H1 (cell line): ENCODE data around the gene CLBA1. TPM values are rescaled to one million over a fixed set of nuclear protein-coding genes. Genes with fewer than 3 reads are reported as not detected.

Experiments used
- CTCF ChIA-PET: fragments of 300-600 bp; sonication (Branson Sonifier 250); formaldehyde crosslinking; loops from one replicate; lab custom pipeline; 2021; ENCODE audit not compliant: partially characterized antibody; lab: Charles Lee
- POLR2A ChIA-PET: fragments of 300-600 bp; sonication (Branson Sonifier 250); formaldehyde crosslinking; loops from one replicate; lab custom pipeline; 2021; ENCODE audit warnings: inconsistent platforms; ENCODE audit not compliant: partially characterized antibody; lab: Charles Lee
- DNase-seq, 2 experiments: peaks; one replicate each; pipeline versions ENCODE4 v3.0.0 to v3.0.0-alpha.2; 2010 to 2022; ENCODE audit warnings: low spot score in 2 of 2, low read depth in 1 of 2, mixed read lengths in 1 of 2
- FAIRE-seq: peaks from 2 replicates; lab custom pipeline; 2011; peaks lifted over from hg19 to GRCh38; lab: Jason Lieb, UNC
- H2AFZ ChIP-seq: 2 replicates; pipeline ENCODE4 v1.8.1; 2012; ENCODE audit warnings: low read length, inconsistent platforms
- H2AK5ac ChIP-seq: 2 replicates; pipeline ENCODE4 v1.6.1; 2013; ENCODE audit warnings: low read depth, low read length
- H2BK120ac ChIP-seq: replicated peaks from 2 replicates; pipeline ENCODE3; 2013; ENCODE audit warnings: low read depth, low read length, inconsistent platforms
- H2BK12ac ChIP-seq: 2 replicates; pipeline ENCODE4 v1.6.1; 2013; ENCODE audit warnings: low read depth, low read length
- H2BK15ac ChIP-seq: 2 replicates; pipeline ENCODE4 v1.6.1; 2013; ENCODE audit warnings: low read length
- H2BK20ac ChIP-seq: 2 replicates; pipeline ENCODE4 v1.6.1; 2013; ENCODE audit warnings: low read length
- H2BK5ac ChIP-seq: 2 replicates; pipeline ENCODE4 v1.6.1; 2013; ENCODE audit warnings: low read depth, low read length
- H3K14ac ChIP-seq: 2 replicates; pipeline ENCODE4 v1.6.1; 2013; ENCODE audit warnings: inconsistent platforms; ENCODE audit not compliant: insufficient read length
- H3K18ac ChIP-seq: 2 replicates; pipeline ENCODE4 v1.6.1; 2013; ENCODE audit warnings: low read length; ENCODE audit errors: extremely low read depth
- H3K23ac ChIP-seq: 2 replicates; pipeline ENCODE4 v1.6.1; 2013; ENCODE audit warnings: inconsistent platforms; ENCODE audit not compliant: insufficient read length
- H3K23me2 ChIP-seq: 2 replicates; pipeline ENCODE4 v1.6.1; 2013; ENCODE audit warnings: low read depth, low read length
- H3K27ac ChIP-seq: 2 replicates; pipeline ENCODE4 v1.6.1; 2011; ENCODE audit warnings: low read depth, low read length, inconsistent platforms
- H3K27me3 ChIP-seq, 4 experiments: replicated peaks in 1 of 4; 1 replicate in 1 of 4; 2 replicates in 3 of 4; pipeline versions ENCODE4 v1.6.1 to v1.8.1; 2011 to 2013; ENCODE audit warnings: low read length in 3 of 4, mild to moderate bottlenecking in 3 of 4, inconsistent platforms in 2 of 4, mixed read lengths in 2 of 4, moderate library complexity in 1 of 4; ENCODE audit not compliant: control insufficient read depth in 3 of 4, insufficient read depth in 3 of 4; ENCODE audit errors: extremely low read depth in 1 of 4
- H3K36me3 ChIP-seq, 4 experiments: 2 replicates each; pipeline versions ENCODE4 v1.6.1 to v1.8.1; 2011 to 2013; ENCODE audit warnings: mild to moderate bottlenecking in 4 of 4, low read length in 3 of 4, moderate library complexity in 2 of 4, control low read depth in 1 of 4, inconsistent platforms in 1 of 4; ENCODE audit not compliant: insufficient read depth in 4 of 4, control insufficient read depth in 2 of 4
- H3K4ac ChIP-seq: replicated peaks from 2 replicates; pipeline ENCODE3; 2013; ENCODE audit warnings: low read length, low read depth, mixed read lengths, inconsistent platforms; ENCODE audit not compliant: insufficient read length
- H3K4me1 ChIP-seq, 4 experiments: replicated peaks in 1 of 4; 1 replicate in 1 of 4; 2 replicates in 3 of 4; pipeline versions ENCODE4 v1.6.1 to v1.8.1; 2011 to 2013; ENCODE audit warnings: low read length in 3 of 4, inconsistent platforms in 2 of 4, mixed read lengths in 1 of 4; ENCODE audit not compliant: insufficient read depth in 4 of 4, control insufficient read depth in 3 of 4
- H3K4me2 ChIP-seq, 2 experiments: 2 replicates each; pipeline versions ENCODE4 v1.6.1 to v1.8.1; 2011 to 2013; ENCODE audit warnings: low read depth in 2 of 2, low read length in 2 of 2, control low read depth in 1 of 2, inconsistent platforms in 1 of 2, mild to moderate bottlenecking in 1 of 2; ENCODE audit not compliant: insufficient read depth in 1 of 2
- H3K4me3 ChIP-seq, 4 experiments: fragments of 200-600, 300-600 bp in 1 of 4; sonication (generic), shearing (Covaris generic), sonication (Bioruptor Twin) in 1 of 4; 2 replicates each; pipeline versions ENCODE4 v1.5.1 to v1.8.1; 2011 to 2016; ENCODE audit warnings: low read length in 4 of 4, low read depth in 3 of 4, control low read depth in 2 of 4, inconsistent platforms in 2 of 4, mild to moderate bottlenecking in 2 of 4, mixed read lengths in 1 of 4, moderate library complexity in 1 of 4; ENCODE audit not compliant: insufficient read depth in 2 of 4; ENCODE audit errors: extremely low read depth in 1 of 4
- H3K56ac ChIP-seq: replicated peaks from 2 replicates; pipeline ENCODE3; 2013; ENCODE audit warnings: low read depth, mild to moderate bottlenecking, mixed read lengths, low read length, inconsistent platforms; ENCODE audit not compliant: insufficient read length
- H3K79me1 ChIP-seq: 2 replicates; pipeline ENCODE4 v1.6.1; 2013; ENCODE audit warnings: low read depth, low read length, control low read depth
- H3K79me2 ChIP-seq, 2 experiments: 2 replicates each; pipeline versions ENCODE4 v1.6.1 to v1.8.1; 2012 to 2013; ENCODE audit warnings: low read length in 2 of 2, mild to moderate bottlenecking in 2 of 2, inconsistent platforms in 1 of 2; ENCODE audit not compliant: insufficient read depth in 2 of 2, control insufficient read depth in 1 of 2
- H3K9ac ChIP-seq, 4 experiments: replicated peaks in 1 of 4; 1 replicate in 1 of 4; 2 replicates in 3 of 4; pipeline versions ENCODE4 v1.6.1 to v1.8.1; 2011 to 2013; ENCODE audit warnings: low read depth in 3 of 4, low read length in 3 of 4, control low read depth in 2 of 4, mild to moderate bottlenecking in 2 of 4, moderate library complexity in 2 of 4, inconsistent platforms in 1 of 4; ENCODE audit errors: extremely low read depth in 1 of 4
- H3K9me3 ChIP-seq, 2 experiments: 2 replicates each; pipeline versions ENCODE4 v1.6.1 to v1.8.1; 2012 to 2013; ENCODE audit warnings: mild to moderate bottlenecking in 2 of 2, moderate library complexity in 2 of 2, control low read depth in 1 of 2, inconsistent platforms in 1 of 2, low read depth in 1 of 2, low read length in 1 of 2, mixed read lengths in 1 of 2; ENCODE audit not compliant: insufficient read depth in 2 of 2
- H4K20me1 ChIP-seq, 2 experiments: replicated peaks in 1 of 2; 2 replicates each; pipeline versions ENCODE3 to v1.8.1; 2011 to 2013; ENCODE audit warnings: inconsistent platforms in 2 of 2, low read length in 2 of 2, mild to moderate bottlenecking in 1 of 2; ENCODE audit not compliant: insufficient read depth in 2 of 2, control insufficient read depth in 1 of 2
- H4K5ac ChIP-seq: 2 replicates; pipeline ENCODE4 v1.6.1; 2013; ENCODE audit warnings: low read length, low read depth, mixed read lengths, inconsistent platforms; ENCODE audit not compliant: insufficient read length
- H4K8ac ChIP-seq: 2 replicates; pipeline ENCODE4 v1.8.0; 2013; ENCODE audit warnings: mild to moderate bottlenecking, moderate library complexity, low read length, inconsistent platforms; ENCODE audit not compliant: insufficient read depth; ENCODE audit errors: extremely low read depth
- H4K91ac ChIP-seq: replicated peaks from 2 replicates; pipeline ENCODE3; 2013; ENCODE audit warnings: low read length, mixed read lengths, inconsistent platforms; ENCODE audit not compliant: insufficient read length
- ASH2L ChIP-seq: fragments of 200-600, 300-600 bp; sonication (generic); IDR thresholded peaks from one replicate; pipeline ENCODE4 v1.7.1; 2017; ENCODE audit warnings: low read length
- CBX5 ChIP-seq: fragments of 300-800, 300-1000 bp; sonication (generic); IDR thresholded peaks from 2 replicates; pipeline ENCODE4 v1.7.1; 2016; ENCODE audit warnings: antibody characterized with exemption, low read length, low read depth
- GABPA ChIP-seq: IDR thresholded peaks from 2 replicates; pipeline ENCODE4 v1.6.1; 2011; ENCODE audit warnings: mild to moderate bottlenecking, low read length, moderate library complexity, borderline replicate concordance; ENCODE audit not compliant: insufficient read depth
- HDAC2 ChIP-seq, 2 experiments: fragments of 300-600 bp in 1 of 2; sonication (generic) in 1 of 2; IDR thresholded peaks; 2 replicates each; pipeline ENCODE4 v1.6.1; 2011 to 2012; ENCODE audit warnings: low read depth in 2 of 2, low read length in 2 of 2, mild to moderate bottlenecking in 2 of 2, moderate library complexity in 2 of 2, borderline replicate concordance in 1 of 2, inconsistent platforms in 1 of 2
- KDM4A ChIP-seq: IDR thresholded peaks from one replicate; pipeline ENCODE4 v1.7.1; 2012; ENCODE audit warnings: low read depth, mild to moderate bottlenecking, moderate library complexity, low read length, inconsistent platforms; ENCODE audit not compliant: severe bottlenecking
- RBBP5 ChIP-seq: IDR thresholded peaks from 2 replicates; pipeline ENCODE4 v1.7.1; 2012; ENCODE audit warnings: low read depth, mild to moderate bottlenecking, inconsistent platforms, low read length, moderate library complexity, borderline replicate concordance
- TAF1 ChIP-seq: IDR thresholded peaks from 2 replicates; pipeline ENCODE4 v1.6.1; 2011; ENCODE audit warnings: mild to moderate bottlenecking, low read depth, low read length
- WGBS, 2 experiments: shearing (Covaris generic) in 1 of 2; methylation state at CpG; one replicate each; pipeline versions ENCODE4 v1.1.6 to v1.1.7; 2013 to 2015; ENCODE audit warnings: low lambda C conversion rate in 2 of 2, mixed read lengths in 2 of 2, inconsistent platforms in 1 of 2, low coverage in 1 of 2, missing lambda C conversion rate in 1 of 2; ENCODE audit not compliant: insufficient replicate concordance in 2 of 2, insufficient coverage in 1 of 2, insufficient read length in 1 of 2; ENCODE audit errors: extremely low coverage in 1 of 2, missing lambda C conversion rate in 1 of 2; 5-methylcytosine and 5-hydroxymethylcytosine counted together
- polyA plus RNA-seq, 7 experiments: library from polyadenylated mRNA; depleted of rRNA in 3 of 7; stranded (reverse) in 5 of 7; unstranded in 2 of 7; fragments of >200 nt in 5 of 7; fragments of 200-250 nt in 2 of 7; gene quantifications; 1 replicate in 5 of 7; 2 replicates in 1 of 7; 4 replicates in 1 of 7; pipeline versions ENCODE4 v1.2.1 to v1.2.3, GENCODE V29; 2011 to 2013; ENCODE audit warnings: missing spikeins in 2 of 7, mixed read lengths in 2 of 7
- total RNA-seq: library from RNA; stranded (reverse); fragmentation: NEBNext Ultra II Directional; extraction: Animal tissue kit (Norgen Biotek cat#: 25700); gene quantifications from 2 replicates; pipeline ENCODE4 v1.2.1, GENCODE V29; 2021

The CLBA1 gene
- total and polyA plus RNA-seq, 2 of the 8 experiments (the other 6 are each of a cell fraction or from before 2014, with no cell fraction given), result 1.6 to 2.4 TPM

DNA sequence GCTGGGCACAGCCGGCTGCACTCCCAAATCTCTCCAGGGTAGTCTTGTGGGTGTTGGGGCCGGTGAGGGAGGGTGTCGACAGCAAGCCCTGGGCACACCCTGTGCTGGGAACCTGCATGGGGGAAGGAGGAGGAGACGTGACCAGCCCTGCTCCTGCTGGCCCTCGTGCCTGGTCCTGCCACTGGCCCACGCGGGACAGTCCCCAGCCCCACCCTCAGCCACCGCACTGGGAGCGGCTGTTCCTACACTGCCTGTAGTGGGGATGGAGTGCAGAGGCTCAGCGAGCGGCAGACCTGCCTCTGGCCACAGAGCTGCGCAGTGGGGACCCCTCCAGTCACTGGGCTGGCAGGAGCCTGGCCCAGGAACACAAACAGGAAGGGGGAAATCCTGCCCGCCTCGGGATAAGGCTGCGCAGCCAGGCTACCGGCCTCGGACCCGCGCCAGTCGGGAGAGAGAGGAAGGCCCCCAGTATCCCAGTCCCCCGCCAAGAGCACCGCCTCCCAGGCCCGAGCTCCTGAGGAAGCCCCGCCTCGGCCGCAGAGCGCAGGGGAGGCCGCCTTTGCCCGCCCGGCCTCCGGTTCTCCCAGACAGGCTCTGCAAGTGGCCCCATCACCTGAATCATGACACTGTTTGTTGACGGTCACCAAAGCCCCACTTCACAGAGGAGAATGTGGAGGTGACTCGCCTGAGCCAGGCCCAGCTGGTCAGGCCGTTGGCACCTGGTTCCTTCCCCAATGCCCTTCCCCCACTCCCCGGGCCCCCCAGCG is 18.0 kb upstream of the CLBA1 start:
- ChIA-PET POLR2A (interaction anchor here (1.2 kb wide), 1 partner anchor 123 kb away, joined by 3 read pairs; no protein-coding TSS in a partner anchor), CTCF (interaction anchor here (0.7 to 11.5 kb wide), 7 partner anchors 9 to 77 kb away, joined by 3 to 161 read pairs (median 5); no protein-coding TSS in a partner anchor)
- H2BK15ac ChIP-seq, result peak overlapping the region; percentile 65; the same call in 1 of the 2 replicates
- H3K27ac ChIP-seq, result no peak overlapping the region
- no peak overlapping the region for H3K23ac ChIP-seq
- peaks cover 0 to 12% (median 6%) of the 10 kb centered on the region in 4 experiments; a peak in 3 of 7 replicates for H3K27me3 ChIP-seq
- DNase-seq, result peak in 1 of 2 experiments; percentile 80
- peak overlapping the region; percentile 85 for H4K91ac ChIP-seq
- H3K9me3 ChIP-seq, result no peaks in the 10 kb centered on the region
- no peak overlapping the region for H4K5ac ChIP-seq
- H3K18ac ChIP-seq, result peak overlapping the region; percentile 55
- H3K4me1 ChIP-seq, result peaks cover 0 to 25% (median 15%) of the 10 kb centered on the region in 4 experiments; a peak in 6 of 7 replicates
- peak overlapping the region; percentile 66; the same call in 1 of the 2 replicates for H2BK20ac ChIP-seq
- no peak overlapping the region for H2AK5ac ChIP-seq
- H3K4me3 ChIP-seq, result peak overlapping the region; percentile 20 to 56 (median 36)
- TF ChIP-seq RBBP5 (no peak), TAF1 (no peak), KDM4A (peak; percentile 8), GABPA (0 out of 2 replicates have a peak, but pooled peaks have one; percentile 12), HDAC2 (IDR thresholded peaks at IDR 0.05; ENCODE audit: borderline replicate concordance in 1 of 2, low read depth in 2 of 2, low read length in 2 of 2) (0 out of 4 replicates have a peak, but pooled peaks of 1 of the 2 experiments have one; percentile 30), ASH2L (peak; percentile 39), CBX5 (no peak)
- WGBS, 2 experiments, result 5% methylated on average over 32 of the region's 36 CpGs; no CpG with 5 or more reads in 1 of the 2 experiments
- no peak for FAIRE-seq
- no peaks in the 10 kb centered on the region for H3K36me3 ChIP-seq
- H3K79me2 ChIP-seq, result no peaks in the 10 kb centered on the region
- H3K14ac ChIP-seq, result no peak overlapping the region
- H3K4me2 ChIP-seq, result peak overlapping the region; percentile 67 to 98
- H3K9ac ChIP-seq, result peak overlapping the region in 1 of 4 experiments; percentile 52; a peak in 1 of 7 replicates
- peak overlapping the region; percentile 74; the same call in 1 of the 2 replicates for H2AFZ ChIP-seq
- H2BK120ac ChIP-seq, result no peak overlapping the region
- H2BK12ac ChIP-seq, result peak overlapping the region; percentile 77; the same call in 1 of the 2 replicates
- no peaks in the 10 kb centered on the region for H4K20me1 ChIP-seq
- peaks cover 5% of the 10 kb centered on the region for H3K23me2 ChIP-seq
- H4K8ac ChIP-seq, result peak overlapping the region; percentile 66; the same call in 1 of the 2 replicates
- H3K4ac ChIP-seq, result no peak overlapping the region
- no peak overlapping the region for H3K56ac ChIP-seq
- H2BK5ac ChIP-seq, result peak overlapping the region; percentile 69; the same call in 1 of the 2 replicates
- H3K79me1 ChIP-seq, result no peaks in the 10 kb centered on the region
